GM12872 (cell line): ENCODE results near the gene ANKS1A.

Source experiments
- TF ChIP-seq, protein P1 (sequence below): IDR thresholded peaks from 3 replicates; pipeline ENCODE4 v1.5.1; 2011; ENCODE audit warnings: low read depth, mild to moderate bottlenecking, low read length, moderate library complexity; ENCODE audit not compliant: insufficient read depth

ANKS1A gene

DNA sequence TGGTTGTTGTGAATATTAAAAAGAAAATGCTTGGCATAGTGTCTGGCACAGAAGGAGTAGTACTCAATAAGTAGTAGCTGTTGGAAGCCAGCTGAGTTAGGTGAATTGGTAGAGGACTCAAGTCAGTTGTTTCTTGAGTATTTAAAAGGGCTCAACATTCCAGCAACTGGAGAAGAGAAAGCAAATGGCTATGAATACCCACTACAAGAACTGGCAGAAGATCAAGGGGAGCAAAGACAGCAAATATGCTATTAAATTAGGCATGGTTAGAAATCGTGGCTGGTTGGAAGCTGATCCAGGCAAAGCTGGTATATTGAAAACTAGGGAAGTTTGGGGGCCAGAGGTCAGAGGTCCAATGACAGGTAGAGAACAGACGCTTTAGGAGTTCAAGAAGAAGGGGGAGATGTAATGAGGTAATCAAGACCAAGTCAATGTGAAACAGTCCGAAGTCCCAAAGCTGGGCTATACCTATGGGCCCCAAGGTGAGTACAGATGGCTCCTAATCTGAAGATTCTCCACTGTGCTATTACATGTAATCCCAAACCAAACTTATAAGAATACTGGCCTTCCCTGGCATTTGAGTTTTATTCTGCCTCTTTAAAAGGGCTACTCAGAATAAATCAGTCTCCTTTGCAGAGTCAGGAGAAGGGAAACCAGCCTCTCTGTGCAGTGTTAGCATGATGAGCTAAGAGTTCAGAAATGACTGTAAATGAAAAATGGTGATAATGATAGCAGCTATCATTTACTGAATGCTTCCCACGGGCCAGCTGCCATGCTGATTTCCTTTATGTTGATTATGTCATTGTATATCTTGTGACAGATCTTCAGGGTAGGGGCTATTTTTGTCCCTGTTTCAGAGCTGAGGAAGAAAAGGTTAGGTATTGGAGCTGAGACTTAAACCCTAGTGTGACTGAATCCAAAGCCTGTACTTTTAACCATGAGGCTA is 122.3 kb downstream of the ANKS1A start:
- TF ChIP-seq, protein P1, sequence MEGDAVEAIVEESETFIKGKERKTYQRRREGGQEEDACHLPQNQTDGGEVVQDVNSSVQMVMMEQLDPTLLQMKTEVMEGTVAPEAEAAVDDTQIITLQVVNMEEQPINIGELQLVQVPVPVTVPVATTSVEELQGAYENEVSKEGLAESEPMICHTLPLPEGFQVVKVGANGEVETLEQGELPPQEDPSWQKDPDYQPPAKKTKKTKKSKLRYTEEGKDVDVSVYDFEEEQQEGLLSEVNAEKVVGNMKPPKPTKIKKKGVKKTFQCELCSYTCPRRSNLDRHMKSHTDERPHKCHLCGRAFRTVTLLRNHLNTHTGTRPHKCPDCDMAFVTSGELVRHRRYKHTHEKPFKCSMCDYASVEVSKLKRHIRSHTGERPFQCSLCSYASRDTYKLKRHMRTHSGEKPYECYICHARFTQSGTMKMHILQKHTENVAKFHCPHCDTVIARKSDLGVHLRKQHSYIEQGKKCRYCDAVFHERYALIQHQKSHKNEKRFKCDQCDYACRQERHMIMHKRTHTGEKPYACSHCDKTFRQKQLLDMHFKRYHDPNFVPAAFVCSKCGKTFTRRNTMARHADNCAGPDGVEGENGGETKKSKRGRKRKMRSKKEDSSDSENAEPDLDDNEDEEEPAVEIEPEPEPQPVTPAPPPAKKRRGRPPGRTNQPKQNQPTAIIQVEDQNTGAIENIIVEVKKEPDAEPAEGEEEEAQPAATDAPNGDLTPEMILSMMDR, result no peak

DNA sequence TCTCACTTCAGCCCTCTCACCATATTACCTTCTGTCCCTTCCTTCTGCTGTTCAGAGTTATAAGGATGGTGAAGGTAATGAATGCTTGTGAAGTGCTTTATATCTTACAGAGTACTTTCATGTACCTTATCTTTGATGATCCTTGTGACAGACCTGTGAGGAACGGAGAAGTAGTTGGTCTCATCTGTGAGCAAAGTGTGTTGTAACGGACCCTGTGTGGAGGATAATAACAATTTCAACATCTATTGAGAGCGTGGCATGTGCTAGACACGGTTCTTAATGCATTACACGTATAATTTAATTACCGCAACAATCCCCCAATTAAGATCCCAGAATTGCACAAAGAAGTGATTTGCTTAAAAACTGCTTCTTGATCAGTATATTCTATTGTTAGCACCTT is 124.6 kb downstream of the ANKS1A start:
- TF ChIP-seq, protein P1, result no peak

DNA sequence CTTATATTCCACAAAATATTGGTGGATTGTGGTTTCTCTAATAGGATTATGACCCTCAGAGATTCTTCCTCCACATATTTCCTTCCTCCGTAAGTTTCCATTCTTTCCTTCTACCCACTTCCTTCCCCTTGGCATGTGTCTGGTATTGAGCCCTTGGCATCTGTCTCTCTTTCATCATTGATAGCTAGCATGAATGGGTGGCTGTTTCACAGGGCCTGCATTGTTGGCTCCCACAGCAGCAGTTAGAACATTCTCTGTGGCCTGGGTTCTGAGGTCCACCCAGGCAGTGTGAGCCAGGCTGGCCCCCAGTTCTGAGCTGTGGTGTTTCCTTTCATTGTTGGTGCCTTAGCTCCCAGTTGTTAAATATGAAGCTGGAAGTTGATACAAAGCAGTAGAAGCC is 125.3 kb downstream of the ANKS1A start:
- TF ChIP-seq, protein P1, result no peak

DNA sequence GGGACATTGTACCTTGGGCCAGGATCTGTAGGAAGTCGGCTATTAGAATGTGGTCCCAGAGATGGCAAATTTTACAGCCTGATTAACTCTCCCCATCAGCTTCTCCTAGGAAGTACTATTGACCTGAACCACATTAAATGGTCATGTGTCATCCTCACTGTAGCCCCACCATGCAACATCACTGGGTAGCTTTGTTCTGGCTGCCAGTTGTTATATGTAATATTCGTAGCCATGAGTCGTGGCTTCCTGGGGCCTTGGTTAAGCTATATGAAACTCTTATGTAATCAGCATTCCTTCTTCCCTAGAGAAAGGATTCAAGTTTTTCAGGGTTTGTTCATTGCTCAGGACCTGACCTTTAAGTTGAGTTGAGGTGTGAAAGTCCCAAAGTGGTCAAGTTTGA is 125.7 kb downstream of the ANKS1A start:
- TF ChIP-seq, protein P1, result no peak

DNA sequence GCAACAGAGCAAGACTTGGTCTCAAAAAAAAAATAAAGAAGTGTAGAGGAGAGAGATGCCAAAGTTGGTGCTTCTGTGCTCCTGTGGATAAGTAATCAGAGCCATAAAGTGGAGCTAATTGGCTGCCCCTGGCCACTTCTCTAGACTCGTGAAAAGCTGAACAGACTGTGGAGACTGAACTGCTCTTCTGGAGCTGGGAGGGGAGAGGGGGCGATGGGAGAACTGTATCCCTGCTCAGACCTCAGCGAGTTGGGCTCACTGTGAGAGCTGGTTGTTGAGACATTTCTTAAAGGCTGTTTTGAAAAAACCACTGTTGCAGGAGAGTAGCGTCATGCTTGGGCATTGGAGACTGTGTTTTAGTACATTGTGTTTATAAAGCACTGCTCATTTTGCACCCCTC is 126.4 kb downstream of the ANKS1A start:
- TF ChIP-seq, protein P1, result no peak

DNA sequence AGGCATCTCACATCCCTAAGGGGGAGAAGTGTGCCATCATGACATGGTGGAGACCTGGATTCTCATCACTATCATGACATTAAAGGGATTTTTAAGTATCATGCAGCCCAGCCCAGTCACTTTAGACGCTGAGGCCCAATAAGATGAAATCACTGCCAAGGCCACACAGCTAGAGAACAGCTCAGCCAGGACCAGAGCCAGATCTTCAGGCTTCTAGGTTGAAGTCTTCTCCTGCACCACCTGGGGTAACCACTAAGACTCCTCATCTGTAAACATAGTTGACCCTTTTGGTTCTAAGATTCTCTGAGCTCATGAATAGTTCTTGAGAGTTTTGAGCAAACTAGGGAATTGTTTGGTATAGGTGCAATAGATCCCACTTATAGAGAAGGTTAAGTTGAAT is 126.9 kb downstream of the ANKS1A start:
- TF ChIP-seq, protein P1, result no peak

DNA sequence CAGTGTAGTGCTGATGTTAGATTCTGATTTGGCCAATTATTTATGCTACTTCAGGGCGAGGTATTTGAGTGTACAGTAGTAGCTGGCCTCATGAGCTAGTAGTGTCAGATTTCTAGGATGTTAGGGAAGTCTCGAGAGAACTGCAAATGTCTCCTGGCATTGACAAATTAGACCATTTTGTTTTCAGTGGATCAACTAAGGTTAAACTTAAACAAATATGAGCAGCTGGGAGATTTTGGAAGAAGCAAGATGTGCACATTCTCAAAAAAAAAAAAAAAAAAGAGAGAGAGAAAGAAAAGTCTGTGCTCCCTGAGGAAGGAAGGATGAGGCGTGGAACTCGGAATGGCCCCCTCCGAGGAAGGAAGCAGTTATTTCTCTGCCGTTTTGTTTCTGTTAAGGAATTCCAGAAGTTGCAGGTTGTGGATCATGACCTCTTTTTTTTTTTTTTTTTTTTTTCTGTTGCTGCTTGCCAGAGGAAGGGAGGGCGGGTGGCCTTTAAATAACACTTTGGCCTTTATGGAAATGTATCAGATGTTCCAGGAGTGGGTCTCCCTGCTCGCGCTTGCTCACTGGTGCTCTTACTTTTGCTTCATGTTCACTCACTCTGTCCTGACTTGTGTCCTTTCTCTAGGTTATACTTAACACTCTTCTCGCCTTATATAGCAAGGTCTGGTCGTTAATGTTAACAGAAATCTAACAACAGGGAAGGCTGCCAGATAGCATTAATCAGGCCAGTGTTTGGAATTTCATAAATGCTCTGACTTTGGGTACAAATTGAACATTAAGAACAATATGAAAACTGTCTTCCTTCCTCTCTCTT is 127.7 kb downstream of the ANKS1A start:
- TF ChIP-seq, protein P1, result no peak
